ENCODE data around the gene IGHMBP2. TPM values are rescaled to one million over a fixed set of nuclear protein-coding genes. Genes with fewer than 3 reads are reported as not detected.

Gene IGHMBP2
- total RNA-seq, 1 experiment from 2014 or later = 19.3 TPM

DNA sequence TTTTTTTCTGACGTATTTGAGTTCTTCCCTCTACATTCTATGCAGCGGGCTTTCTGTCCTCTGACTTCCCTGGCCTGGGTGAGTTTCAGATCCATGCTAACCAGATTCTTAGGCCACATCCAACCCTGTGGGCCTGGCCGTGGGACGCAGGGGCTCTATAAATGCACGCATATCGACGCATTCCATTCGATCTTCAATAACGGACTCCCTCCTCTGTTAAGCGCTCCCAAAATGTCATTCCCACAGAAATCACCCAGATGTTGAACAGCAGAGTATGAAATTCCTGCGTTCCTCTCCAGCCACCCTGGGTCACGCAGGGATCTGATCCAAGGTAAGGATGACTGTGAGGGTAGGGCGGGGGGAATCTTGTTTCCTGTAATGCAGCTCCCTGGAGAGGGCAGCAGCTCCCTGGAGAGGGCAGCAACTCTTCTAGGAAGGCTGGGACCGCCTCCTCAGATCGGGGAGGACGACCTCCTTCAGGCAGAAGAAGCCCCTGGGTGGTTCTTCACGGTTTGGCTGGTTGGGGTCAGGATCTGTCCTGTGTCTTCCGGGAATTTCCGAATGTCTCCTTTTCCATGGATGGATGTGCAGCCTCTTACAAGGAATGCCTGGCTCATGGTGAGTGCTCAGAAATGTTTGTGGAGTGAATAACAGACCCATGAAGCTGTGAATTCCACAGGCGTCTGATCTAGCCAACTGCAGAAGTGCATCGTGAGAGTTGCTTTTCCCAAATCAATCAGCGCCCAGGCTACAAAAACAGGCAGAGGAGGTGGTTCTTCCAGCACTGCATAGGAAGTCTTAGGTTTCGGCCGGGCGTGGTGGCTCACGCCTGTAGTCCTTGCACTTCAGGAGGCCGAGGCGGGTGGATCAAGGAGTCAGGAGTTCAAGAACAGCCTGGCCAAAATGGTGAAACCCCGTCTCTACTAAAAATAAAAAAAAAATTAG, 64.9 kb downstream of the IGHMBP2 start:
- H3K9me3 ChIP-seq (ENCODE audit: control insufficient read depth in 1 of 2, insufficient read depth in 1 of 2, low read depth in 1 of 2, low read length in 2 of 2) = peaks cover 0 to 3% of the 10 kb centered on the region in 2 experiments; a peak in 1 of 4 replicates
- no TSS peak for BruUV-seq (replicated peaks)
- ChIA-PET RAD21 (ENCODE audit: low non-redundant PET in 1 of 2, low total read pairs in 2 of 2, uncharacterized antibody in 2 of 2, unreplicated experiment in 2 of 2) (no interaction called here), CTCF (no interaction called here), POLR2A (no interaction called here)
- no peaks in the 10 kb centered on the region for H3K36me3 ChIP-seq (ENCODE audit: control insufficient read depth in 1 of 2, insufficient read depth in 2 of 2, low read length in 2 of 2)
- no peaks in the 10 kb centered on the region for H4K20me1 ChIP-seq (ENCODE audit: insufficient read depth)
- H3K9me2 ChIP-seq (ENCODE audit: insufficient read depth) = no peaks in the 10 kb centered on the region
- DNase-seq (ENCODE audit: low read depth, low spot score) = no peak
- H2AFZ ChIP-seq (ENCODE audit: low read depth, low read length, poor library complexity, severe bottlenecking) = no peak overlapping the region
- H3K4me1 ChIP-seq (ENCODE audit: control insufficient read depth in 1 of 2, insufficient read depth in 2 of 2, low read length in 2 of 2) = no peaks in the 10 kb centered on the region
- H3K4me3 ChIP-seq (replicated peaks in 1 of 2; ENCODE audit: low read depth in 1 of 2, low read length in 2 of 2) = no peak overlapping the region
- H3K79me2 ChIP-seq (ENCODE audit: insufficient read depth, low read length) = no peaks in the 10 kb centered on the region
- no peak overlapping the region for H3K4me2 ChIP-seq (ENCODE audit: low read length)
- intact Hi-C loops (cut with micrococcal nuclease) = no loop called here
- no peaks in the 10 kb centered on the region for H3K27me3 ChIP-seq (ENCODE audit: insufficient read depth, low read length)
- TF ChIP-seq RAD21 (IDR thresholded peaks at IDR 0.05; ENCODE audit: low read depth) (peak; percentile 56), SRF (IDR thresholded peaks at IDR 0.05; ENCODE audit: low read depth) (no peak), CTCF (IDR thresholded peaks at IDR 0.05 in 2 of 3, conservative IDR thresholded peaks at IDR 0.05 in 1 of 3; ENCODE audit: borderline replicate concordance in 1 of 3, insufficient read depth in 1 of 3, low read depth in 2 of 3, low read length in 2 of 3) (peak in 2 of 3 experiments; percentile 20 to 21; a peak in 2 of 6 replicates)
- H3K27ac ChIP-seq (ENCODE audit: low read depth, low read length) = no peak overlapping the region
- no peak overlapping the region for H3K9ac ChIP-seq (ENCODE audit: low read length)
- peak; percentile 54; the same call in 1 of the 2 replicates for ATAC-seq

GRCh38 chr11:68969386-68969785, 65.7 kb downstream of the IGHMBP2 start:
- no peaks in the 10 kb centered on the region for H4K20me1 ChIP-seq (ENCODE audit: insufficient read depth)
- intact Hi-C loops (cut with micrococcal nuclease) = no loop called here
- H2AFZ ChIP-seq (ENCODE audit: low read depth, low read length, poor library complexity, severe bottlenecking) = no peak overlapping the region
- H3K9ac ChIP-seq (ENCODE audit: low read length) = no peak overlapping the region
- no peak overlapping the region for H3K4me2 ChIP-seq (ENCODE audit: low read length)
- H3K4me3 ChIP-seq (replicated peaks in 1 of 2; ENCODE audit: low read depth in 1 of 2, low read length in 2 of 2) = no peak overlapping the region
- ChIA-PET RAD21 (ENCODE audit: low non-redundant PET in 1 of 2, low total read pairs in 2 of 2, uncharacterized antibody in 2 of 2, unreplicated experiment in 2 of 2) (no interaction called here), CTCF (no interaction called here), POLR2A (no interaction called here)
- no peaks in the 10 kb centered on the region for H3K9me2 ChIP-seq (ENCODE audit: insufficient read depth)
- H3K36me3 ChIP-seq (ENCODE audit: control insufficient read depth in 1 of 2, insufficient read depth in 2 of 2, low read length in 2 of 2) = no peaks in the 10 kb centered on the region
- no peak overlapping the region for H3K27ac ChIP-seq (ENCODE audit: low read depth, low read length)
- H3K4me1 ChIP-seq (ENCODE audit: control insufficient read depth in 1 of 2, insufficient read depth in 2 of 2, low read length in 2 of 2) = no peaks in the 10 kb centered on the region
- DNase-seq (ENCODE audit: low read depth, low spot score) (no peak), ATAC-seq (no peak)
- no peak for TF ChIP-seq YY1 (IDR thresholded peaks at IDR 0.05; ENCODE audit: extremely low read depth, insufficient replicate concordance, low read depth, low read length)
- no peak for TF ChIP-seq POLR2A (IDR thresholded peaks at IDR 0.05; ENCODE audit: borderline replicate concordance, extremely low read depth, insufficient read depth, insufficient read length)
- TF ChIP-seq EGR1 (IDR thresholded peaks at IDR 0.05; ENCODE audit: low read depth) = no peak
- TF ChIP-seq JUND (IDR thresholded peaks at IDR 0.05) = no peak
- no peaks in the 10 kb centered on the region for H3K27me3 ChIP-seq (ENCODE audit: insufficient read depth, low read length)
- BruUV-seq (replicated peaks) = no TSS peak
- no peaks in the 10 kb centered on the region for H3K9me3 ChIP-seq (ENCODE audit: control insufficient read depth in 1 of 2, insufficient read depth in 1 of 2, low read depth in 1 of 2, low read length in 2 of 2)
- no peaks in the 10 kb centered on the region for H3K79me2 ChIP-seq (ENCODE audit: insufficient read depth, low read length)

Measured in HCT116 (cell line).